ENCODE data around the gene P3H2. TPM values are rescaled to one million over a fixed set of nuclear protein-coding genes. Genes with fewer than 3 reads are reported as not detected.

The P3H2 gene
- total RNA-seq, 4 donors from 2014 or later, result 0.70 to 23.1 (median 7.5) TPM

DNA sequence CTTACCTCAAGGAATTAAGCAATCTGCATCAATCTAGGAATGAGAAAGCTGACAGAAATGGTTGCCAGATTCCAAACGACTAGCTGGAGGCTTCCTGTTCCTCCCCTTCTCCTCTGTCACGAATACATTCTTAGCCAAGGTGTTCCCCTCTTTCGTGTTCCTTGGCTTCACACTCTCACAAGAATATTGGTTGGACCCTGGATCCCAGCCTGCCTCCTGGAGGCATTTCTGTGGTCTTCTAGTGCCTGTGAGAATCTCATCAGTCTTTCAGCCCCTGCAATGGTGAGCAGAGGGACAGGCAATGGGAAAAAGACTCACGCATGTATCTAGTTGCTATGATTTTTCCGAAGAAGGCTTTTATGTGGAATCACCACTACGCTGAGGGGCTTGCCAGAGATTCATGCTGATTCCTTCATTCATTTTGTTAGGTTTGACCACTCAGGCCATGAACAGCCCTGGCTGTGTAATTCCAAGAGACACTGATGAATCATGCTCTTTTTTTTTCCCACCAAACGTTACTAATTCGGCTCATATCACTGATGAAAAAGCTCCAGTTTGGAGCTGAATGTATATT is 1.6 kb upstream of the P3H2 start:
- Histone ChIP-seq H3K4me1 (peaks cover 0 to 9% (median 0%) of the 10 kb centered on the region in 4 donors), H3K27ac (no peak overlapping the region), H3K36me3 (no peaks in the 10 kb centered on the region), H3K27me3 (no peaks in the 10 kb centered on the region), H3K4me3 (no peak overlapping the region), H3K9me3 (no peaks in the 10 kb centered on the region)
- TF ChIP-seq POLR2A (IDR thresholded peaks at IDR 0.05), result no peak
- TF ChIP-seq CTCF (IDR thresholded peaks at IDR 0.05), result no peak
- no peak for DNase-seq

GRCh38 chr3:190121383-190121782 is 686 bp upstream of the P3H2 start:
- peaks cover 0 to 9% (median 0%) of the 10 kb centered on the region in 4 donors for H3K4me1 ChIP-seq
- no peaks in the 10 kb centered on the region for H3K36me3 ChIP-seq
- DNase-seq, result no peak
- peak overlapping the region in 1 of 4 donors; percentile 84 for H3K27ac ChIP-seq
- no peaks in the 10 kb centered on the region for H3K27me3 ChIP-seq
- no peak overlapping the region for H3K4me3 ChIP-seq
- no peaks in the 10 kb centered on the region for H3K9me3 ChIP-seq
- TF ChIP-seq POLR2A (IDR thresholded peaks at IDR 0.05) (no peak), CTCF (IDR thresholded peaks at IDR 0.05) (no peak)

GRCh38 chr3:190121061-190121377 is 322 bp upstream of the P3H2 start:
- Histone ChIP-seq H3K27me3 (no peaks in the 10 kb centered on the region), H3K27ac (peak overlapping the region in 2 of 4 donors; percentile 52 to 84), H3K9me3 (no peaks in the 10 kb centered on the region), H3K4me3 (peak overlapping the region in 3 of 4 donors; percentile 34 to 80 (median 65)), H3K4me1 (peaks cover 0 to 9% (median 0%) of the 10 kb centered on the region in 4 donors), H3K36me3 (no peaks in the 10 kb centered on the region)
- no peak for TF ChIP-seq POLR2A (IDR thresholded peaks at IDR 0.05)
- no peak for TF ChIP-seq CTCF (IDR thresholded peaks at IDR 0.05)
- no peak for DNase-seq

DNA sequence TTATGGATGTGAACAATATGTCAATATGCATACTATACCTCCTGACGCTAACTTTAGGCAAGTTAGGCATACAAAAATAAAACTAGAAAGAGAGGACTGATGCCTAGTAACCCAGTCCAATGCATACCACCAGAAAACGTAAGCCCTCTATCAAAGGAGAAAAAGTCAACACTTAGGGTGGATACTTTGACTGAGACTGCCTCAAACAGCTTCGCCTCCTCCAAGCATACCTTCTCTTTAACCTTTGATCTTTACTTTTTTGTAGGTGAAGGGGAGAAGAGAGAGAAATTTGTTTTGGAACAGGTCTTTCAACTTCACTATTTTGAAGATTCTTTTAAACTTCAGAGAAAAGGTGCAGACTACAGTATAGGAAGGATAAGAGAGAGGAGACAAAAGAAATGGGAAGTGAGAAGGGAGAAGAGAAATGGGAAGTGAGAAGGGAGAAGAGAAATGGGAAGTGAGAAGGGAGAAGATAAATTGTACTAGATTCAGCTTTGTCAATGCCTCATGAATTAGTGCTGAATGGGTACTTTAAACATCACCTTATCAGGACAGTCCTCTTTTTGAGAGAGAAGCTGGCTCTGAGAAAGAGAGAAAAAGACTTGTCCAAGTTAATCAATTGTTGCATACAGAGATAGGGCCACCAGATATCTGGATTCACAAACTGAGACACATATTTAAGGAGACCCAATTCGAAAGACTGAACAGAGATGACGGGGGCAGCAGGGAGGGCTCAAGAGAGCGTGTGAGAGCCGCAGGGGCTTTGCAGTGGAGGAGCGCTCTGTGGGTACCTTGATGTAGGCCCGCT is 1.0 kb downstream of the P3H2 start:
- H3K27ac ChIP-seq, result peak overlapping the region in 2 of 4 donors; percentile 59 to 84
- H3K27me3 ChIP-seq, result no peaks in the 10 kb centered on the region
- peaks cover 0 to 9% (median 0%) of the 10 kb centered on the region in 4 donors for H3K4me1 ChIP-seq
- no peaks in the 10 kb centered on the region for H3K9me3 ChIP-seq
- no peak for DNase-seq
- no peak for TF ChIP-seq CTCF (IDR thresholded peaks at IDR 0.05)
- no peak for TF ChIP-seq POLR2A (IDR thresholded peaks at IDR 0.05)
- H3K36me3 ChIP-seq, result no peaks in the 10 kb centered on the region
- H3K4me3 ChIP-seq, result peak overlapping the region; percentile 34 to 80 (median 53)

GRCh38 chr3:190118438-190118837 is 2.3 kb downstream of the P3H2 start:
- Histone ChIP-seq H3K27ac (no peak overlapping the region), H3K4me3 (no peak overlapping the region), H3K36me3 (no peaks in the 10 kb centered on the region), H3K27me3 (no peaks in the 10 kb centered on the region), H3K9me3 (no peaks in the 10 kb centered on the region), H3K4me1 (peaks cover 0 to 9% (median 0%) of the 10 kb centered on the region in 4 donors)
- no peak for DNase-seq
- no peak for TF ChIP-seq CTCF (IDR thresholded peaks at IDR 0.05)
- no peak for TF ChIP-seq POLR2A (IDR thresholded peaks at IDR 0.05)
